OCI-LY7 (cell line): Measurements from ENCODE around the gene POC1A. TPM values are rescaled to one million over a fixed set of nuclear protein-coding genes. Genes with fewer than 3 reads are reported as not detected.

Source experiments
- BruUV-seq: library from RNA; stranded (reverse); fragments of 400-500 nt; replicated peaks from 2 replicates; lab custom pipeline; 2021; lab: Mats Ljungman, UMichigan
- CTCF ChIA-PET: fragments of 300-600 bp; sonication (Branson Sonifier 250); formaldehyde crosslinking; loops from one replicate; lab custom pipeline; 2022; ENCODE audit warnings: antibody characterized with exemption; ENCODE audit not compliant: unreplicated experiment; lab: Charles Lee
- POLR2A ChIA-PET: fragments of 300-600 bp; sonication (Branson Sonifier 250); formaldehyde crosslinking; loops from one replicate; lab custom pipeline; 2022; ENCODE audit warnings: antibody characterized with exemption; lab: Charles Lee
- DNase-seq: peaks from one replicate; pipeline ENCODE4 v3.0.0-alpha.2; 2015; ENCODE audit warnings: low spot score
- H2AFZ ChIP-seq: fragments of 200-600 bp; sonication (generic), shearing (Covaris generic); 2 replicates; pipeline ENCODE4 v1.6.1; 2014; ENCODE audit warnings: mild to moderate bottlenecking, antibody characterized with exemption, low read length, moderate library complexity
- H3K27ac ChIP-seq: fragments of 200-600 bp; sonication (generic); 2 replicates; pipeline ENCODE4 v1.5.1; 2014; ENCODE audit warnings: mixed run types, low read depth, mild to moderate bottlenecking, moderate library complexity, low read length, inconsistent platforms; ENCODE audit not compliant: poor library complexity, severe bottlenecking
- H3K36me3 ChIP-seq: fragments of 200-600 bp; sonication (generic); 2 replicates; pipeline ENCODE4 v1.6.1; 2014; ENCODE audit warnings: mild to moderate bottlenecking, antibody characterized with exemption, low read length, moderate library complexity, mixed read lengths; ENCODE audit not compliant: insufficient read depth
- H3K4me1 ChIP-seq: fragments of 200-600 bp; sonication (generic); 2 replicates; pipeline ENCODE4 v1.5.1; 2014; ENCODE audit warnings: mild to moderate bottlenecking, low read length; ENCODE audit not compliant: insufficient read depth, poor library complexity, severe bottlenecking
- H3K4me2 ChIP-seq: fragments of 200-600 bp; sonication (generic); 2 replicates; pipeline ENCODE4 v1.6.1; 2014; ENCODE audit warnings: mild to moderate bottlenecking, low read length
- H3K4me3 ChIP-seq: fragments of 200-600 bp; sonication (generic); 2 replicates; pipeline ENCODE4 v1.5.1; 2014; ENCODE audit warnings: mild to moderate bottlenecking, low read depth, low read length; ENCODE audit not compliant: poor library complexity, severe bottlenecking
- H3K79me2 ChIP-seq: fragments of 200-600 bp; sonication (generic); 2 replicates; pipeline ENCODE4 v1.6.1; 2016; ENCODE audit warnings: low read depth, mild to moderate bottlenecking, low read length, moderate library complexity, mixed read lengths; ENCODE audit not compliant: insufficient read depth
- H3K9me2 ChIP-seq: fragments of 200-600 bp; sonication (generic); 2 replicates; pipeline ENCODE4 v1.6.1; 2016; ENCODE audit warnings: mild to moderate bottlenecking, low read length, mixed read lengths; ENCODE audit not compliant: insufficient read depth
- H3K9me3 ChIP-seq: fragments of 200-600 bp; sonication (generic); 2 replicates; pipeline ENCODE4 v1.6.1; 2014; ENCODE audit warnings: mild to moderate bottlenecking, mixed run types, low read length, mixed read lengths
- H4K20me1 ChIP-seq: fragments of 200-600 bp; sonication (generic); 2 replicates; pipeline ENCODE4 v1.6.1; 2014; ENCODE audit warnings: mild to moderate bottlenecking, antibody characterized with exemption, low read length, moderate library complexity, mixed read lengths; ENCODE audit not compliant: insufficient read depth
- CTCF ChIP-seq: fragments of 200-600 bp; sonication (generic); conservative IDR thresholded peaks from 2 replicates; pipeline ENCODE4 v1.5.1; 2014; ENCODE audit warnings: mild to moderate bottlenecking, antibody characterized with exemption, low read length, moderate library complexity, mixed read lengths
- EZH2phosphoT487 ChIP-seq: fragments of 200-600 bp; sonication (generic); IDR thresholded peaks from 2 replicates; pipeline ENCODE4 v1.6.1; 2018; ENCODE audit warnings: low read depth, borderline replicate concordance, mild to moderate bottlenecking, mixed run types, antibody characterized with exemption, low read length, moderate library complexity, mixed read lengths
- intact Hi-C: fragments of 100-400 bp; cut with micrococcal nuclease; formaldehyde crosslinking; loops from one replicate; pipeline ENCODE4 v1.10.0; 2022; ENCODE audit not compliant: unreplicated experiment
- total RNA-seq, 2 experiments: library from RNA; depleted of rRNA in 1 of 2; stranded (reverse); fragments of >200 nt in 1 of 2; shearing (Covaris generic) in 1 of 2; gene quantifications; 2 replicates each; pipeline ENCODE4 v1.2.3, GENCODE V29; 2014 to 2022

POC1A gene
- total RNA-seq, 2 experiments from 2014 or later, result 40.0 to 41.0 TPM

GRCh38 chr3:52084216-52084945, 69.8 kb downstream of the POC1A start:
- no peak overlapping the region for H3K4me3 ChIP-seq
- DNase-seq, result no peak
- H3K4me2 ChIP-seq, result no peak overlapping the region
- H3K79me2 ChIP-seq, result no peaks in the 10 kb centered on the region
- no peak overlapping the region for H3K27ac ChIP-seq
- H3K4me1 ChIP-seq, result peaks cover 7% of the 10 kb centered on the region
- H3K36me3 ChIP-seq, result peaks cover 7% of the 10 kb centered on the region; the same call in 1 of the 2 replicates
- no peak for TF ChIP-seq CTCF
- TF ChIP-seq EZH2phosphoT487, result no peak
- BruUV-seq, result no TSS peak
- intact Hi-C loops, result no loop called here
- H3K9me3 ChIP-seq, result no peaks in the 10 kb centered on the region
- ChIA-PET CTCF (interaction anchor here (0.5 kb wide), 1 partner anchor 80 kb away, joined by 3 read pairs; no protein-coding TSS in a partner anchor), POLR2A (no interaction called here)
- H4K20me1 ChIP-seq, result no peaks in the 10 kb centered on the region
- no peak overlapping the region for H2AFZ ChIP-seq
- H3K9me2 ChIP-seq, result no peaks in the 10 kb centered on the region

DNA sequence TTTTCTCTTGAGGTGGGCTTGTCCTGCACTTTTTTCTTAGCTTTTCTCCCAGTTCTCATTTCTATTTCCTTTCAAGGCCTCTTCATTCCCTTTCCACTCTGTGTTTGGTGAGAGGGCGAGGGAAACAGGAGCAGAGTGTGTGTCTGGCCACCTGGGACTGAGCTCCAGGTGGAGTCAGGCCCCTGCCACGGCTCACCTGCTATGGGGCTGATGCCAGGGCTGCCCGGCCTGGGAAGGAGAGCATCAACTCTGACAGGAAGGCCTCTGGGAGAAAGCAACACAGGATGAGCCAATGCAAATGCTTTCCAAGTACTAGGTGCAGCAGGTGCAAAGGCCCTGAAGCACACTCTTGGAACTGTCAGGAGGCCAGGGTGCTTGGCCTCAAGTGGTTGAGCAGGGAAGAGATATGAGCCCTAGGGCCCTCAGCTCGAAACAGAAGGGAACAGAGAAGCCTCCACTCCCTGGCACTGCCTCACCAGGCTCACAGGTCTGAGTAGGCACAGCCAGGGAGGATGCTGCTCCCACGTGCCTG, 70.6 kb downstream of the POC1A start:
- Histone ChIP-seq H3K36me3 (peaks cover 7% of the 10 kb centered on the region; the same call in 1 of the 2 replicates), H3K27ac (no peak overlapping the region), H3K9me2 (no peaks in the 10 kb centered on the region), H3K4me2 (no peak overlapping the region), H4K20me1 (no peaks in the 10 kb centered on the region), H3K4me1 (peaks cover 7% of the 10 kb centered on the region), H3K9me3 (no peaks in the 10 kb centered on the region), H2AFZ (no peak overlapping the region), H3K79me2 (no peaks in the 10 kb centered on the region), H3K4me3 (no peak overlapping the region)
- intact Hi-C loops, result no loop called here
- no peak for DNase-seq
- ChIA-PET POLR2A (no interaction called here), CTCF (interaction anchor here (0.5 kb wide), 1 partner anchor 79 kb away, joined by 3 read pairs; no protein-coding TSS in a partner anchor)
- BruUV-seq, result no TSS peak
- no peak for TF ChIP-seq CTCF
- no peak for TF ChIP-seq EZH2phosphoT487

DNA sequence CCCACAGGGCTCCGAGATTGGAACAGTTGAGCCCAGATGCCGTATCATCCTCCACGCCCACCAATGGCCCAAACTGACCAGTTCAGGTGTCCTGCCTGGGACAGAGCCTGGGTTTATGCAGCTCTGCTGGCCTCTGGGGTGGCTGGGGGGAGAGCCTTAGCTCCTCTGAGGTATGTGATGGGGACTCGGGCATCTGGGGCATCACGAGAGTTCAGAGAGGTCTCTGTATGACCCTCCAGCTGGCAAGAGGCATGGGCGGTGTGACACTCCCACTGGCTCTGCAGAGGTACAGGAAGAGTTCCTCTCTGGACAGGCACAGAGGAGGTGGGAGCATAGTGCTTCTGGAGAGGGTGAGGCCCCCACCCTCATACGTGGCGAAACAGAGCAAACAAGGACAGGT, 71.3 kb downstream of the POC1A start:
- H3K4me2 ChIP-seq, result no peak overlapping the region
- H3K4me1 ChIP-seq, result peaks cover 7% of the 10 kb centered on the region
- BruUV-seq, result no TSS peak
- DNase-seq, result no peak
- H3K9me2 ChIP-seq, result no peaks in the 10 kb centered on the region
- intact Hi-C loops, result no loop called here
- no peaks in the 10 kb centered on the region for H4K20me1 ChIP-seq
- no peak overlapping the region for H3K27ac ChIP-seq
- no peak for TF ChIP-seq EZH2phosphoT487
- no peak for TF ChIP-seq CTCF
- H3K36me3 ChIP-seq, result peaks cover 7% of the 10 kb centered on the region; the same call in 1 of the 2 replicates
- ChIA-PET CTCF (no interaction called here), POLR2A (no interaction called here)
- no peaks in the 10 kb centered on the region for H3K79me2 ChIP-seq
- H2AFZ ChIP-seq, result no peak overlapping the region
- no peaks in the 10 kb centered on the region for H3K9me3 ChIP-seq
- no peak overlapping the region for H3K4me3 ChIP-seq
